NCI-H82 (cell line): ENCODE measurements around the gene CD274.
"Not testable (repeated sequence)": the region's sequence is repeated elsewhere in the genome, so short reads cannot be mapped to it uniquely, and the experiment has no call there.

Source experiments
- DNase-seq: peaks from one replicate; lab custom pipeline; 2025; lab: John Stamatoyannopoulos, UW

Gene CD274

GRCh38 chr9:5450359-5451091 is at the start of gene CD274:
TSS of gene CD274 (plus strand) at chr9:5450542. CDS start at chr9:5456114, 5,572 bp downstream.
- peak; percentile 84 for DNase-seq

- peak; percentile 89 for DNase-seq
Observed at GRCh38 chr9:5402217-5402616, 48.1 kb upstream of the CD274 start.

- no peak for DNase-seq
Observed at GRCh38 chr9:5408596-5408995, 41.7 kb upstream of the CD274 start.

- DNase-seq = no peak
Observed at GRCh38 chr9:5416953-5417352, 33.4 kb upstream of the CD274 start.

DNA sequence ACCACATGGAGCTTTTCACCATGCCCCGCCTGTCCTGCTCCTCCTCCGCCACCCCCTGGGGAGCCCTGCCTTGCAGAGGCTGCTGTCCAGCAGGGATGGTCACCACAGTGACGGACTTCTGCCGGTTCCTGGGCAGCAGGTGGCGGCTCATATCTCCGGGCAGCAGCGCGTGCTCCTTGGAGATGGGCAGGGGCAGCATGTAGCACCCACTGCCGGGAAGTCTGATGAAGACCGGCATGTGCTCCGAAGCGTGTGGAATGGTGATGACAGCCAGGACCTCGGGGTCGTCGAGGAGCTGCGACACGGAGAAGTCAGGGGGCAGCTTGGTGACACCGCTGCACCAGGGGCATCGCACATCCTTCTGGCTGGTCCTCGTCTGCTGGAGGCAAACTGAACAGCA is 31.9 kb upstream of the CD274 start:
- DNase-seq = no peak

DNA sequence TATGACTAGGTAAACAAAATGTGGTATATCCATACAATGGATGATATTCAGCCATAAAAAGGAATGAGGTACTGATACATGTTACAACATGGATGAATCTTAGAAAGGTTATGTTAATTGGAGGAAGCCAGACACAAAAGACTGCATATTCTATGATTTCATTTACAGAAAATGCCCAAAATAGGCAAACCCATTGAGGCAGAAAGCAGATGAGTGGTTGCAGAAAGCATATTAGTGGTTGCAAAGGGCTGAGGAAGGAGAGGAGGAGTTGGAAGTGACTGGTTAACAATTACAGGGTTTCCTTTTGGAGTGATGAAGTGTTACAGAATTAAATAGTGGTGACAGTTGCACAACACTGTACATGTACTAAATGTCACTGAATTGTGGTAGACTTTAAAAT is 30.4 kb upstream of the CD274 start:
- no peak for DNase-seq

- DNase-seq = no peak
Observed at GRCh38 chr9:5421163-5421562, 29.2 kb upstream of the CD274 start.

- no peak for DNase-seq
Observed at GRCh38 chr9:5422276-5422675, 28.1 kb upstream of the CD274 start.

- peak; percentile 52 for DNase-seq
Observed at GRCh38 chr9:5425006-5425628, 25.2 kb upstream of the CD274 start.

- no peak for DNase-seq
Observed at GRCh38 chr9:5427005-5427404, 23.3 kb upstream of the CD274 start.

DNA sequence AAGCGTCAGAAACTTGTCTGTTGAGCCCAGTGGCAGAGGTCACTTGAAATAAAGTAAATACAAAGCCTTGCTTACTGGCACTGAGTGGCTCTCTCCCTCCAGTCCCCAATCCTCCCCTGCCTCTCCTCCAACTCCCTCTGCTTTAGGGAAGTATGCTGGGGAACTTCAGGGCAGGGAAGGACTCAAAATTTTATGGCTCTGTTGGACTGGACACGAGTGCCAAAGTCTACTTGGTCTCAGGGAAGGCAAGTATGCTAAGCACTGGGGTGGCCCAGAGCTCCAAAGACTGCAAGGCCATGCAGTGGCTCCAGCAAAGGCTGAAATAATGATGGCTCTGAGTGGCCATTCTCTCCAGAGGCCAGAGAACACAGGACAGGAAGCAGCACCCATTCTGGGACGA is 22.2 kb upstream of the CD274 start:
- no peak for DNase-seq

GRCh38 chr9:5428794-5429528 is 21.4 kb upstream of the CD274 start:
- no peak for DNase-seq

- no peak for DNase-seq
Observed at GRCh38 chr9:5429873-5430564, 20.3 kb upstream of the CD274 start.

GRCh38 chr9:5430912-5431311 is 19.4 kb upstream of the CD274 start:
- no peak for DNase-seq

- DNase-seq = not testable (repeated sequence)
Observed at GRCh38 chr9:5432890-5433289, 17.5 kb upstream of the CD274 start.

DNA sequence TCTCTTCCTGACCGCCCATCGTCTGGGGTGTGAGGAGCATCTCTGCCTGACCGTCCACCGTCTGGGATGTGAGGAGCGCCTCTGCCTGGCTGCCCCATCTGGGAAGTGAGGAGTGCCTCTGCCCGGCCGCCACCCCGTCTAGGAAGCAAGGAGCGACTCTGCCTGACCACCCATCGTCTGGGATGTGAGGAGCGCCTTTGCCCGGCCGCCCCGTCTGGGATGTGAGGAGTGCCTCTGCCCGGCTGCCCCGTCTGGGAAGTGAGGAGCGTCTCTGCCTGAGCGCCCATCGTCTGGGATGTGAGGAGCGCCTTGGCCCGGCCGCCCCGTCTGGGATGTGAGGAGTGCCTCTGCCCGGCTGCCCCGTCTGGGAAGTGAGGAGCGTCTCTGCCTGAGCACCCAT is 17.0 kb upstream of the CD274 start:
- not testable (repeated sequence) for DNase-seq

GRCh38 chr9:5433841-5434810 is 16.2 kb upstream of the CD274 start:
- DNase-seq = not testable (repeated sequence)

- DNase-seq = no peak
Observed at GRCh38 chr9:5435912-5436311, 14.4 kb upstream of the CD274 start.

- no peak for DNase-seq
Observed at GRCh38 chr9:5436441-5436840, 13.9 kb upstream of the CD274 start.

- peak; percentile 95 for DNase-seq
Observed at GRCh38 chr9:5437254-5438216, 12.8 kb upstream of the CD274 start, which contains the start of gene PLGRKT. TSS of gene PLGRKT (minus strand) at chr9:5437925. CDS start at chr9:5431977, 5,948 bp downstream.
